KMS-11 (cell line): ENCODE data around the gene DIS3L2.

Experiments used
- H2AFZ ChIP-seq: fragments of 200-600 bp; sonication (generic); 2 replicates; pipeline ENCODE4 v1.6.1; 2016; ENCODE audit warnings: antibody characterized with exemption, mixed run types, low read depth
- H3K27ac ChIP-seq: fragments of 200-600 bp; sonication (generic); 2 replicates; pipeline ENCODE4 v1.6.1; 2016; ENCODE audit warnings: mild to moderate bottlenecking, mixed run types
- H3K27me3 ChIP-seq: fragments of 200-600 bp; sonication (generic); 2 replicates; pipeline ENCODE4 v1.6.1; 2017; ENCODE audit warnings: mild to moderate bottlenecking, low read depth, mixed run types, moderate library complexity; ENCODE audit not compliant: insufficient read depth
- H3K36me3 ChIP-seq: fragments of 200-600 bp; sonication (generic); 2 replicates; pipeline ENCODE4 v1.6.1; 2017; ENCODE audit warnings: mild to moderate bottlenecking, mixed run types; ENCODE audit not compliant: insufficient read depth
- H3K4me1 ChIP-seq: fragments of 200-600 bp; sonication (generic); 2 replicates; pipeline ENCODE4 v1.6.1; 2016; ENCODE audit warnings: mild to moderate bottlenecking, low read depth, mixed run types; ENCODE audit not compliant: poor library complexity, severe bottlenecking
- H3K4me2 ChIP-seq: fragments of 200-600 bp; sonication (generic); 2 replicates; pipeline ENCODE4 v1.7.0; 2016; ENCODE audit warnings: mild to moderate bottlenecking, mixed run types
- H3K4me3 ChIP-seq: fragments of 200-600 bp; sonication (generic); IDR thresholded peaks from 2 replicates; pipeline ENCODE4 v1.6.1; 2017; ENCODE audit warnings: low read depth, low read length, mixed read lengths; ENCODE audit not compliant: insufficient read depth
- H3K79me2 ChIP-seq: fragments of 200-600 bp; sonication (generic); 2 replicates; pipeline ENCODE4 v1.6.1; 2016; ENCODE audit warnings: low read depth, mixed run types; ENCODE audit not compliant: insufficient read depth
- H3K9ac ChIP-seq: fragments of 200-600 bp; sonication (generic); 2 replicates; pipeline ENCODE4 v1.6.1; 2016; ENCODE audit warnings: mild to moderate bottlenecking, mixed run types
- H4K20me1 ChIP-seq: fragments of 200-600 bp; sonication (generic); 2 replicates; pipeline ENCODE4 v1.6.1; 2016; ENCODE audit warnings: mild to moderate bottlenecking, mixed run types; ENCODE audit not compliant: insufficient read depth
- TF ChIP-seq, protein P1 (sequence below): fragments of 200-600 bp; sonication (generic); conservative IDR thresholded peaks from 2 replicates; pipeline ENCODE4 v1.6.1; 2017; ENCODE audit warnings: low read depth, mild to moderate bottlenecking, antibody characterized with exemption, low read length, moderate library complexity, mixed read lengths

The DIS3L2 gene

DNA sequence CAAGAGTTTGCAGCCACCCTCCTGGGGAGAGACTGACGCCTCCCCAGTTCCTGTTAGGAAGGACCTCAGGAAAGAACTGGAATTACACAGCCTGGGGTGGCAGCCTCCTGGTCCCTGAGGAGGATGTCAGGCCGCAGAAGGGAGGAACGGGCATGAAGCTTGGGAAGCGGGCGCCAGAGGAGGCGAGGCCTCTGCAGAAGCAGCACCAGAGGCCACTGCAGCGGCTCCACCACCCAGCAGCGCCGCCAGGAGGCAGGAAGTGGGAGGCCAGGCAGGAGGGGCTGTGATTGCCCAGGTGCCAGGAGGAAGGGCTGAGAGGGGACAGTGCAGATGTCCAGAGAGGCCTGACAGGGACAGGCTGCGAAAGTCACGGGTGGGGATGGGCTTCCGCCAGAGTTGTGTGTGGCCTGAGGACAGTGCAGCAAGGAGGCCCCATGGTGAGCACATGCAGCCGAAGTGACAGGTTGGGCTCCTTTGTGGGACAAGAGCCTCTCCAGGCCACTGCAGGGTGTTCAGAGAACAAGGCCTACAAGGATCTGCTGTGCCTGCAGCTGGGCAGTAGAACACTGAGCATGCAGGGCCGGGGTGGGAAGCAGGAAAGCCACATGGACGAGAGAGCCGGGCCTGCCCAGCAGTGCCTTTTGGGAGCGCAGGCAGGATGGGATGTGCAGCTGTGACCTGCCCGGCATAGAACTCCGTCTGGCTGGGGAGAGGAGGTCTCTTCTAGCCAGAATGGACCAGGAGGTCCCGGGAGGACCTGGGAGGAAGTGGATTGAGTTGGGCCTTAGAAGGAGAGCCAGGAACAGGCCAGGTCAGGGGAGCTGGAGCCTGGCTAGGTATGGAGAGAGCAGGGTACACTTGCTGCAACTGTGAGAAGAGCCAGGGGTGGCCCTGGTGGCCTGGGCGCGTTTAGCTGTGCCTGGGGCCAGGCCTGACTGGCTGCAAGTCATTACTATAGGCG is 377.9 kb downstream of the DIS3L2 start:
- H3K79me2 ChIP-seq = no peaks in the 10 kb centered on the region
- H3K4me3 ChIP-seq = no peak overlapping the region
- no peak overlapping the region for H3K9ac ChIP-seq
- no peak overlapping the region for H3K27ac ChIP-seq
- no peaks in the 10 kb centered on the region for H4K20me1 ChIP-seq
- H3K36me3 ChIP-seq = no peaks in the 10 kb centered on the region
- no peak overlapping the region for H2AFZ ChIP-seq
- no peaks in the 10 kb centered on the region for H3K27me3 ChIP-seq
- TF ChIP-seq, protein P1, sequence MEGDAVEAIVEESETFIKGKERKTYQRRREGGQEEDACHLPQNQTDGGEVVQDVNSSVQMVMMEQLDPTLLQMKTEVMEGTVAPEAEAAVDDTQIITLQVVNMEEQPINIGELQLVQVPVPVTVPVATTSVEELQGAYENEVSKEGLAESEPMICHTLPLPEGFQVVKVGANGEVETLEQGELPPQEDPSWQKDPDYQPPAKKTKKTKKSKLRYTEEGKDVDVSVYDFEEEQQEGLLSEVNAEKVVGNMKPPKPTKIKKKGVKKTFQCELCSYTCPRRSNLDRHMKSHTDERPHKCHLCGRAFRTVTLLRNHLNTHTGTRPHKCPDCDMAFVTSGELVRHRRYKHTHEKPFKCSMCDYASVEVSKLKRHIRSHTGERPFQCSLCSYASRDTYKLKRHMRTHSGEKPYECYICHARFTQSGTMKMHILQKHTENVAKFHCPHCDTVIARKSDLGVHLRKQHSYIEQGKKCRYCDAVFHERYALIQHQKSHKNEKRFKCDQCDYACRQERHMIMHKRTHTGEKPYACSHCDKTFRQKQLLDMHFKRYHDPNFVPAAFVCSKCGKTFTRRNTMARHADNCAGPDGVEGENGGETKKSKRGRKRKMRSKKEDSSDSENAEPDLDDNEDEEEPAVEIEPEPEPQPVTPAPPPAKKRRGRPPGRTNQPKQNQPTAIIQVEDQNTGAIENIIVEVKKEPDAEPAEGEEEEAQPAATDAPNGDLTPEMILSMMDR = no peak
- H3K4me1 ChIP-seq = no peaks in the 10 kb centered on the region
- no peak overlapping the region for H3K4me2 ChIP-seq

DNA sequence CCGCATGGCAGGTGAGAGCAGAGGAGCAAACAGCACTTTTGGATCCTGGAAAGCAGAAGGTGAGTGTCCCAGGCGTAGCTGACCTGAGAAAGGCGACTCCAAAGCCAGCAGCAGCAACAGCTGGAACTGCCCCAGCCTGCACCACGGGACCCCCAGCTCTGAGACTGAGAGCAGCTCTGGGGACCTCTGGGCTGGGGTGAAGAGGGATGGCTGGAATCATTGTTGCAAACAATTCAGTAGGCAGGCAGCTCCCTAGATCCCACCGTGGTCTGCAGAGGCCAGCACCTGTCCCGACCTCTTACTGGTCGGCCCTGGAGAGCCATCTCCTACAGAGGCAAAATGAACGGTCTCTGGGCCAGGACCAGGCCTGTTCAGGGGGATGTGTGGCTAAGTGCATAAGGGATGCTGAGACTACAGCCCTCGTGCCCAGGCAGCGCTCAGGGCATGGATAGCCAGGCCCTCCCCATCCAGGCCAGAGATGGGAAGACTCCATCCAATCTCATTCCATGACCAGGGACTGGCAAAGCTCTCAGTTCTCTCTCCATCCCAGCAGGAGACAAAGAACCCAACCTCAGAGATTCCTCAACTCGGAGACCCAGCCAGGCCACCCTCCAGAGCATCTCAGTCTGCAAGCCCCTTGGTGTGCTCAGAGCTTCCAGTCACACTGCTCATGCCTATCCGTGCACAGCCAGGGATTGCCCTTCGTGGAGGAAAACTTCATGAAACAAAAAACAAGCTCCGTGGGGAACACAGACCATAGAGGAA is 378.8 kb downstream of the DIS3L2 start:
- Histone ChIP-seq H3K4me2 (no peak overlapping the region), H3K4me1 (no peaks in the 10 kb centered on the region), H3K27ac (no peak overlapping the region), H2AFZ (no peak overlapping the region), H3K9ac (no peak overlapping the region), H4K20me1 (no peaks in the 10 kb centered on the region), H3K79me2 (no peaks in the 10 kb centered on the region), H3K27me3 (no peaks in the 10 kb centered on the region), H3K4me3 (no peak overlapping the region), H3K36me3 (no peaks in the 10 kb centered on the region)
- TF ChIP-seq, protein P1 = no peak

DNA sequence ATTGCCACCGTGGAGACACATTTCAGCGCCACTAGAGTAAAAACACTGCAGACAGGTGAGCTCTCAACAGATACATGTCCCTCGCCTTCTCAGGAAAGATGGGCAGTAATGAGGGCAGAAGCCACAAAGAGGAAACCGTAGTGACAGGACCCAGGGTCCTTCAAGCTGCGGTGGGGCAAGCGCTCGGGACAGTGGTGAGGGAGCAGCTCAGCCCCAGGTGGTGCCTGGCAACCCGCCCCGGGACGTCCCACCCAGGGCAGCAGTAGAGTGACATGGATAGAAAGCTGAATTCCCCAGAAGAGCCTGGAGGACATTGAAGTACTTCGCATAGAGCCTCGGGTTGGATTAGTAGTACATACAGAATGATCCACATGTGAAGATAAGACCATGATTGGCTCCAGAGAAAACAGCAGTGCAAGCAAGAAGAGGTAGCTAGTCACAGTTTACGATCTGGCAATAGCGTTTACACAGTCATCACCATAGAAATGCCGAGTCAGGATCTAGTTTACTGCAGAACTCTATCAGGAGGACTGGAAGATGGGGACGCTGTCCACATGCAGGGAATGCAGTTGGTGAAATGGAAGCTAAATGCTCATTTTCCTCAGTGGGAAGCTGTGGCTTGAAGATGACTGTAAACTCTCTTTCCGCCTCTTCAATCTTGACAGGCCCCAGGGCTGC is 379.7 kb downstream of the DIS3L2 start:
- H3K27ac ChIP-seq = no peak overlapping the region
- H3K4me1 ChIP-seq = no peaks in the 10 kb centered on the region
- no peak overlapping the region for H3K9ac ChIP-seq
- H3K4me3 ChIP-seq = no peak overlapping the region
- H3K79me2 ChIP-seq = no peaks in the 10 kb centered on the region
- TF ChIP-seq, protein P1 = no peak
- no peak overlapping the region for H3K4me2 ChIP-seq
- no peak overlapping the region for H2AFZ ChIP-seq
- H4K20me1 ChIP-seq = no peaks in the 10 kb centered on the region
- no peaks in the 10 kb centered on the region for H3K36me3 ChIP-seq
- no peaks in the 10 kb centered on the region for H3K27me3 ChIP-seq

DNA sequence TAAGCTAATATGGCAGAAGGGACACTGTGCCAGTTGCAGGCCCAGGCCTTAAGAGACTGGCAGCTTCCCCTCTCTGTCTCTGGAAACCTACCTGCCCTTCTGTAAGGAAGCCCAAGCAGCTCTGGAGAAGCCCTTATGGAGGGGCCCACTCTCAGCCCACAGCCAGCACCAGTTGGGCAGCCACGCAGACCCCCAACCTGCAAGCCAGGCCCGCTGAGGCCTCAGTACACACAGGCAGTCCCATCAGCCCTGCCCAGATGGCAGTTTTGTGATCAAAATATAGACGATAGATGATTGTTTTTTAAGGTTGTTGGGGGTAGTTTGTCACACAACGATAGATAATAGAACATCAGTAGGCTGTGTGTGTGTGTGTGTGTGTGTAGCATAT is 380.2 kb downstream of the DIS3L2 start:
- H3K27me3 ChIP-seq = no peaks in the 10 kb centered on the region
- no peak overlapping the region for H3K27ac ChIP-seq
- H3K4me2 ChIP-seq = no peak overlapping the region
- no peak overlapping the region for H2AFZ ChIP-seq
- H3K79me2 ChIP-seq = no peaks in the 10 kb centered on the region
- no peak overlapping the region for H3K4me3 ChIP-seq
- H3K36me3 ChIP-seq = no peaks in the 10 kb centered on the region
- no peaks in the 10 kb centered on the region for H4K20me1 ChIP-seq
- H3K9ac ChIP-seq = no peak overlapping the region
- TF ChIP-seq, protein P1 = no peak
- H3K4me1 ChIP-seq = no peaks in the 10 kb centered on the region
